HG03159 (cell line): Measurements from ENCODE around the gene AFAP1L2.
"Not testable (repeated sequence)": the region's sequence is repeated elsewhere in the genome, so short reads cannot be mapped to it uniquely, and the experiment has no call there.

Experiments
- ATAC-seq: cut with Tn5 transposase; IDR thresholded peaks from one replicate; pipeline ENCODE4 v1.9.1; 2021; ENCODE audit warnings: mild to moderate bottlenecking, moderate library complexity; ENCODE audit not compliant: unreplicated experiment

Gene AFAP1L2

GRCh38 chr10:114364726-114365125 is 39.6 kb downstream of the AFAP1L2 start:
- ATAC-seq: no peak

- no peak for ATAC-seq
Measured at GRCh38 chr10:114363745-114364454, 40.4 kb downstream of the AFAP1L2 start.

GRCh38 chr10:114362826-114363355 is 41.4 kb downstream of the AFAP1L2 start:
- no peak for ATAC-seq

- no peak for ATAC-seq
Measured at GRCh38 chr10:114359953-114360345, 44.4 kb downstream of the AFAP1L2 start.

- no peak for ATAC-seq
Measured at GRCh38 chr10:114359041-114359952, 45.0 kb downstream of the AFAP1L2 start.

GRCh38 chr10:114357515-114357996 is 46.7 kb downstream of the AFAP1L2 start:
- no peak for ATAC-seq

- no peak for ATAC-seq
Measured at GRCh38 chr10:114356751-114357514, 47.4 kb downstream of the AFAP1L2 start.

GRCh38 chr10:114356126-114356525 is 48.2 kb downstream of the AFAP1L2 start:
- no peak for ATAC-seq

- ATAC-seq: no peak
Measured at GRCh38 chr10:114353383-114353782, 50.9 kb downstream of the AFAP1L2 start.

GRCh38 chr10:114352653-114353298 is 51.5 kb downstream of the AFAP1L2 start:
- no peak for ATAC-seq

GRCh38 chr10:114350751-114351150 is 53.6 kb downstream of the AFAP1L2 start:
- no peak for ATAC-seq

GRCh38 chr10:114349522-114350215 is 54.6 kb downstream of the AFAP1L2 start:
- no peak for ATAC-seq

- not testable (repeated sequence) for ATAC-seq
Measured at GRCh38 chr10:114349071-114349470, 55.2 kb downstream of the AFAP1L2 start.

- no peak for ATAC-seq
Measured at GRCh38 chr10:114347791-114348190, 56.5 kb downstream of the AFAP1L2 start.

- no peak for ATAC-seq
Measured at GRCh38 chr10:114347241-114347640, 57.1 kb downstream of the AFAP1L2 start.

- no peak for ATAC-seq
Measured at GRCh38 chr10:114346176-114347031, 57.9 kb downstream of the AFAP1L2 start.

GRCh38 chr10:114345701-114346100 is 58.6 kb downstream of the AFAP1L2 start:
- no peak for ATAC-seq

GRCh38 chr10:114343623-114344505 is 60.4 kb downstream of the AFAP1L2 start:
- ATAC-seq: no peak
